ENCODE measurements around the gene TDRD10.

GRCh38 chr1:154586231-154586630, 84.2 kb downstream of the TDRD10 start:
- TF ChIP-seq CTCF (IDR thresholded peaks at IDR 0.05; ENCODE audit: insufficient read depth, low read depth, low read length), result no peak
- TF ChIP-seq EZH2 (IDR thresholded peaks at IDR 0.05; ENCODE audit: insufficient read depth, low read length), result no peak

Measured in astrocyte (in vitro differentiated cells and primary cell).